ENCODE data around the gene GUCD1. TPM values are rescaled to one million over a fixed set of nuclear protein-coding genes. Genes with fewer than 3 reads are reported as not detected.

Gene GUCD1
- total and polyA plus RNA-seq, 2 of the 13 experiments (the other 11 are each of a cell fraction or from before 2014, with no cell fraction given), result 128 to 245 TPM

DNA sequence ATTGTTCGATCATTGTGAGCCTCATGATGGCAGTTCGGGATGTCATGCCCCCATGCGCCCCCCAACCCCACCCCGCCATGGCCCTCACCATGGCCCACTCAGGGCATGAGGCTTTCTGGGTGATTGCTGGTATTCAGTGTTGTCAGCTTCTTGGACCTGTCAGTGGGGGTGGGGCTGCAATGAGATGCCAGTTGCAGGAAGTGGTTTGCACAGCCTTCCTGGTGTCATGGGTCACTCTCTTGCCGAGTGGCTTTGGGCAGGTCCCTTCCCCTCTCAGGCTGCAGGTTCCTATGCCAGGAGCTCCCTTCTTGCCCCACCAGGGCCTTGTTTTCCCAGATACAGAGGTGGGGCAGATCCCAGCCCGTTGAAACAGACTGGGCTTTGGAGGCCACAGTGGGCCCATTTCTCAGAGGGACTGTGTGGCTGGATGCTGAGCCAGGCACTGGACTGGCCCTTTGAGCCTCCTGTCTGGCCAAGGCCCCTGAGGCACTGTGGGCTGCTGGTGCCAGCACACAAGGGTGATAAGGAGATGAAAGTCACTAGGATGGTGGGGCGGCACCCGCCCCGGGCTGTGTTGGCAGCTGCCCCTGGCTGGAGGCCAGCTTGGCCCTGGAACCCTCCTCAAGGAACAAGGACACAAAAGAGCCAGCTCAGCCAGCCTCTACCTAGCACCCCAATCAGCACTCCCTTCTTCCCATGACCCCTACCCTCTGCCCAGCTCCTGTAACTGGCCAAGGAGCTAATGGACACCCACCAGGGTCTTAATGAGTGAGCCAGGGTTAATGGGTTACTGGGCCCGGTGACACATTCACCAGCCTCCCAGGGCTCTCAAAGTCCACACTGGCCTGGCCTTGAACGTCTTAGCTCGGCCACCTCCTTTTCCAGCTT lies 46.5 kb upstream of the GUCD1 start (continued):
- TF ChIP-seq, protein P1, sequence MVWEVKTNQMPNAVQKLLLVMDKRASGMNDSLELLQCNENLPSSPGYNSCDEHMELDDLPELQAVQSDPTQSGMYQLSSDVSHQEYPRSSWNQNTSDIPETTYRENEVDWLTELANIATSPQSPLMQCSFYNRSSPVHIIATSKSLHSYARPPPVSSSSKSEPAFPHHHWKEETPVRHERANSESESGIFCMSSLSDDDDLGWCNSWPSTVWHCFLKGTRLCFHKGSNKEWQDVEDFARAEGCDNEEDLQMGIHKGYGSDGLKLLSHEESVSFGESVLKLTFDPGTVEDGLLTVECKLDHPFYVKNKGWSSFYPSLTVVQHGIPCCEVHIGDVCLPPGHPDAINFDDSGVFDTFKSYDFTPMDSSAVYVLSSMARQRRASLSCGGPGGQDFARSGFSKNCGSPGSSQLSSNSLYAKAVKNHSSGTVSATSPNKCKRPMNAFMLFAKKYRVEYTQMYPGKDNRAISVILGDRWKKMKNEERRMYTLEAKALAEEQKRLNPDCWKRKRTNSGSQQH (CRISPR knock-in tag; IDR thresholded peaks at IDR 0.05; ENCODE audit: low read depth), result no peak
- TF ChIP-seq YEATS4 (CRISPR knock-in tag; IDR thresholded peaks at IDR 0.05; ENCODE audit: borderline replicate concordance) (no peak), ZNF746 (CRISPR knock-in tag; IDR thresholded peaks at IDR 0.05) (no peak), ZNF589 (CRISPR knock-in tag; conservative IDR thresholded peaks at IDR 0.05) (no peak), NCOA1 (CRISPR knock-in tag; IDR thresholded peaks at IDR 0.05) (no peak), CCDC6 (CRISPR knock-in tag; IDR thresholded peaks at IDR 0.05) (no peak; the same call in 1 of the 2 replicates), ZNF101 (CRISPR knock-in tag; IDR thresholded peaks at IDR 0.05; ENCODE audit: borderline replicate concordance, low read depth) (no peak), CCAR2 (optimal IDR thresholded peaks at IDR 0.05; ENCODE audit: low read depth, low read length) (no peak), IKZF1 (IDR thresholded peaks at IDR 0.05) (no peak), ETV6 (CRISPR knock-in tag; conservative IDR thresholded peaks at IDR 0.05) (no peak), RARG (CRISPR knock-in tag; IDR thresholded peaks at IDR 0.05; ENCODE audit: low read depth) (no peak), ZFX (CRISPR knock-in tag; IDR thresholded peaks at IDR 0.05; ENCODE audit: low read depth) (peak; percentile 86), ZNF383 (CRISPR knock-in tag; IDR thresholded peaks at IDR 0.05; ENCODE audit: borderline replicate concordance) (no peak)
- TF ChIP-seq, protein P2, sequence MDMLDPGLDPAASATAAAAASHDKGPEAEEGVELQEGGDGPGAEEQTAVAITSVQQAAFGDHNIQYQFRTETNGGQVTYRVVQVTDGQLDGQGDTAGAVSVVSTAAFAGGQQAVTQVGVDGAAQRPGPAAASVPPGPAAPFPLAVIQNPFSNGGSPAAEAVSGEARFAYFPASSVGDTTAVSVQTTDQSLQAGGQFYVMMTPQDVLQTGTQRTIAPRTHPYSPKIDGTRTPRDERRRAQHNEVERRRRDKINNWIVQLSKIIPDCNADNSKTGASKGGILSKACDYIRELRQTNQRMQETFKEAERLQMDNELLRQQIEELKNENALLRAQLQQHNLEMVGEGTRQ (IDR thresholded peaks at IDR 0.05; ENCODE audit: low read depth, low read length), result no peak
- TF ChIP-seq, protein P2 (CRISPR knock-in tag; IDR thresholded peaks at IDR 0.05; ENCODE audit: borderline replicate concordance), result no peak
- TF ChIP-seq, protein P3, sequence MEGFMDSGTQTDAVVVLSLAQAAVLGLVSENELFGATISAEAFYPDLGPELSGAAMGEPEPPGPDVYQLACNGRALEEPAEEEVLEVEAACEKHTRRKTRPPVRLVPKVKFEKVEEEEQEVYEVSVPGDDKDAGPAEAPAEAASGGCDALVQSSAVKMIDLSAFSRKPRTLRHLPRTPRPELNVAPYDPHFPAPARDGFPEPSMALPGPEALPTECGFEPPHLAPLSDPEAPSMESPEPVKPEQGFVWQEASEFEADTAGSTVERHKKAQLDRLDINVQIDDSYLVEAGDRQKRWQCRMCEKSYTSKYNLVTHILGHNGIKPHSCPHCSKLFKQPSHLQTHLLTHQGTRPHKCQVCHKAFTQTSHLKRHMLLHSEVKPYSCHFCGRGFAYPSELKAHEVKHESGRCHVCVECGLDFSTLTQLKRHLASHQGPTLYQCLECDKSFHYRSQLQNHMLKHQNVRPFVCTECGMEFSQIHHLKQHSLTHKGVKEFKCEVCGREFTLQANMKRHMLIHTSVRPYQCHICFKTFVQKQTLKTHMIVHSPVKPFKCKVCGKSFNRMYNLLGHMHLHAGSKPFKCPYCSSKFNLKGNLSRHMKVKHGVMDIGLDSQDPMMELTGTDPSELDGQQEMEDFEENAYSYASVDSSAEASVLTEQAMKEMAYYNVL (CRISPR knock-in tag; IDR thresholded peaks at IDR 0.05; ENCODE audit: borderline replicate concordance), result no peak
- TF ChIP-seq, protein P4, sequence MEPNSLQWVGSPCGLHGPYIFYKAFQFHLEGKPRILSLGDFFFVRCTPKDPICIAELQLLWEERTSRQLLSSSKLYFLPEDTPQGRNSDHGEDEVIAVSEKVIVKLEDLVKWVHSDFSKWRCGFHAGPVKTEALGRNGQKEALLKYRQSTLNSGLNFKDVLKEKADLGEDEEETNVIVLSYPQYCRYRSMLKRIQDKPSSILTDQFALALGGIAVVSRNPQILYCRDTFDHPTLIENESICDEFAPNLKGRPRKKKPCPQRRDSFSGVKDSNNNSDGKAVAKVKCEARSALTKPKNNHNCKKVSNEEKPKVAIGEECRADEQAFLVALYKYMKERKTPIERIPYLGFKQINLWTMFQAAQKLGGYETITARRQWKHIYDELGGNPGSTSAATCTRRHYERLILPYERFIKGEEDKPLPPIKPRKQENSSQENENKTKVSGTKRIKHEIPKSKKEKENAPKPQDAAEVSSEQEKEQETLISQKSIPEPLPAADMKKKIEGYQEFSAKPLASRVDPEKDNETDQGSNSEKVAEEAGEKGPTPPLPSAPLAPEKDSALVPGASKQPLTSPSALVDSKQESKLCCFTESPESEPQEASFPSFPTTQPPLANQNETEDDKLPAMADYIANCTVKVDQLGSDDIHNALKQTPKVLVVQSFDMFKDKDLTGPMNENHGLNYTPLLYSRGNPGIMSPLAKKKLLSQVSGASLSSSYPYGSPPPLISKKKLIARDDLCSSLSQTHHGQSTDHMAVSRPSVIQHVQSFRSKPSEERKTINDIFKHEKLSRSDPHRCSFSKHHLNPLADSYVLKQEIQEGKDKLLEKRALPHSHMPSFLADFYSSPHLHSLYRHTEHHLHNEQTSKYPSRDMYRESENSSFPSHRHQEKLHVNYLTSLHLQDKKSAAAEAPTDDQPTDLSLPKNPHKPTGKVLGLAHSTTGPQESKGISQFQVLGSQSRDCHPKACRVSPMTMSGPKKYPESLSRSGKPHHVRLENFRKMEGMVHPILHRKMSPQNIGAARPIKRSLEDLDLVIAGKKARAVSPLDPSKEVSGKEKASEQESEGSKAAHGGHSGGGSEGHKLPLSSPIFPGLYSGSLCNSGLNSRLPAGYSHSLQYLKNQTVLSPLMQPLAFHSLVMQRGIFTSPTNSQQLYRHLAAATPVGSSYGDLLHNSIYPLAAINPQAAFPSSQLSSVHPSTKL (CRISPR knock-in tag; IDR thresholded peaks at IDR 0.05), result peak; percentile 61
- TF ChIP-seq, protein P5, sequence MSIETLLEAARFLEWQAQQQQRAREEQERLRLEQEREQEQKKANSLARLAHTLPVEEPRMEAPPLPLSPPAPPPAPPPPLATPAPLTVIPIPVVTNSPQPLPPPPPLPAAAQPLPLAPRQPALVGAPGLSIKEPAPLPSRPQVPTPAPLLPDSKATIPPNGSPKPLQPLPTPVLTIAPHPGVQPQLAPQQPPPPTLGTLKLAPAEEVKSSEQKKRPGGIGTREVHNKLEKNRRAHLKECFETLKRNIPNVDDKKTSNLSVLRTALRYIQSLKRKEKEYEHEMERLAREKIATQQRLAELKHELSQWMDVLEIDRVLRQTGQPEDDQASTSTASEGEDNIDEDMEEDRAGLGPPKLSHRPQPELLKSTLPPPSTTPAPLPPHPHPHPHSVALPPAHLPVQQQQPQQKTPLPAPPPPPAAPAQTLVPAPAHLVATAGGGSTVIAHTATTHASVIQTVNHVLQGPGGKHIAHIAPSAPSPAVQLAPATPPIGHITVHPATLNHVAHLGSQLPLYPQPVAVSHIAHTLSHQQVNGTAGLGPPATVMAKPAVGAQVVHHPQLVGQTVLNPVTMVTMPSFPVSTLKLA (IDR thresholded peaks at IDR 0.05), result no peak
